Right atrium auricular region (tissue), 2 donors: ENCODE results near the gene DRC1. TPM values are rescaled to one million over a fixed set of nuclear protein-coding genes. Genes with fewer than 3 reads are reported as not detected.
"Not testable (repeated sequence)": the region's sequence is repeated elsewhere in the genome, so short reads cannot be mapped to it uniquely, and the experiment has no call there.

Experiments
- DNase-seq: peaks from one replicate; pipeline ENCODE4 v3.0.0-alpha.2; 2019; ENCODE audit warnings: low spot score
- H3K27ac ChIP-seq, 2 donors: fragments of 200-600 bp; sonication (generic); 1 replicate in 1 of 2; 2 replicates in 1 of 2; pipeline ENCODE4 v1.5.1; 2016 to 2019
- H3K27me3 ChIP-seq, 2 donors: fragments of 200-600 bp; sonication (generic); one replicate each; pipeline versions ENCODE4 v1.5.1 to v1.6.0; 2017 to 2019
- H3K36me3 ChIP-seq: fragments of 200-600 bp; sonication (generic); one replicate; pipeline ENCODE4 v1.5.1; 2016
- H3K4me1 ChIP-seq, 2 donors: fragments of 200-600 bp; sonication (generic); one replicate each; pipeline versions ENCODE4 v1.5.1 to v1.6.0; 2017 to 2019
- H3K4me3 ChIP-seq, 2 donors: fragments of 200-600 bp; sonication (generic); 1 replicate in 1 of 2; 2 replicates in 1 of 2; pipeline ENCODE4 v1.5.1; 2017 to 2019; ENCODE audit warnings: mild to moderate bottlenecking in 1 of 2, moderate library complexity in 1 of 2
- H3K9me3 ChIP-seq, 2 donors: fragments of 200-600 bp; sonication (generic); one replicate each; pipeline ENCODE4 v1.5.1; 2019
- CTCF ChIP-seq, 2 donors: fragments of 200-600 bp; sonication (generic); IDR thresholded peaks; one replicate each; pipeline ENCODE4 v1.5.1; 2019; ENCODE audit warnings: antibody characterized with exemption in 2 of 2
- total RNA-seq, 2 donors: library from RNA; depleted of rRNA; stranded (reverse); fragments of >200 nt; gene quantifications; one replicate each; pipeline ENCODE4 v1.1.0, GENCODE V29; 2016

DRC1 gene
- total RNA-seq, 2 donors from 2014 or later, result not detected

GRCh38 chr2:26359886-26360473 is 41.7 kb upstream of the DRC1 start:
- no peak for DNase-seq
- Histone ChIP-seq H3K36me3 (no peaks in the 10 kb centered on the region), H3K27ac (no peak overlapping the region), H3K27me3 (no peaks in the 10 kb centered on the region), H3K4me1 (no peaks in the 10 kb centered on the region), H3K4me3 (no peak overlapping the region), H3K9me3 (no peaks in the 10 kb centered on the region)
- no peak for TF ChIP-seq CTCF (IDR thresholded peaks at IDR 0.05)

- Histone ChIP-seq H3K9me3 (no peaks in the 10 kb centered on the region), H3K4me3 (no peak overlapping the region), H3K4me1 (no peaks in the 10 kb centered on the region)
Measured at GRCh38 chr2:26363323-26363722, 38.4 kb upstream of the DRC1 start.

GRCh38 chr2:26363958-26364357 is 37.8 kb upstream of the DRC1 start:
- Histone ChIP-seq H3K9me3 (no peaks in the 10 kb centered on the region), H3K4me3 (no peak overlapping the region), H3K27me3 (no peaks in the 10 kb centered on the region), H3K27ac (no peak overlapping the region), H3K4me1 (peaks cover 0 to 2% of the 10 kb centered on the region in 2 donors), H3K36me3 (peaks cover 20% of the 10 kb centered on the region)
- no peak for DNase-seq
- no peak for TF ChIP-seq CTCF (IDR thresholded peaks at IDR 0.05)

More at GRCh38 chr2:26363323-26363722, 38.4 kb upstream of the DRC1 start:
- no peak for DNase-seq
- H3K27me3 ChIP-seq, result no peaks in the 10 kb centered on the region
- H3K36me3 ChIP-seq, result peaks cover 20% of the 10 kb centered on the region
- no peak for TF ChIP-seq CTCF (IDR thresholded peaks at IDR 0.05)
- no peak overlapping the region for H3K27ac ChIP-seq

- Histone ChIP-seq H3K36me3 (peaks cover 27% of the 10 kb centered on the region), H3K4me1 (peaks cover 0 to 9% of the 10 kb centered on the region in 2 donors), H3K9me3 (no peaks in the 10 kb centered on the region), H3K4me3 (no peak overlapping the region), H3K27ac (no peak overlapping the region), H3K27me3 (no peaks in the 10 kb centered on the region)
- no peak for TF ChIP-seq CTCF (IDR thresholded peaks at IDR 0.05)
- DNase-seq, result no peak
Measured at GRCh38 chr2:26364669-26365068, 37.1 kb upstream of the DRC1 start.

GRCh38 chr2:26366957-26367356 is 34.8 kb upstream of the DRC1 start:
- Histone ChIP-seq H3K27ac (no peak overlapping the region), H3K4me3 (no peak overlapping the region), H3K4me1 (peaks cover 0 to 9% of the 10 kb centered on the region in 2 donors), H3K27me3 (no peaks in the 10 kb centered on the region), H3K9me3 (no peaks in the 10 kb centered on the region), H3K36me3 (peaks cover 27% of the 10 kb centered on the region)
- DNase-seq, result no peak
- no peak for TF ChIP-seq CTCF (IDR thresholded peaks at IDR 0.05)

- H3K27me3 ChIP-seq, DNase-seq, H3K4me1 ChIP-seq, H3K9me3 ChIP-seq, H3K27ac ChIP-seq, H3K4me3 ChIP-seq: not testable (repeated sequence)
- peaks cover 35% of the 10 kb centered on the region for H3K36me3 ChIP-seq
Measured at GRCh38 chr2:26369664-26370063, 32.1 kb upstream of the DRC1 start.

- not testable (repeated sequence) for H3K27ac ChIP-seq, H3K4me3 ChIP-seq, H3K4me1 ChIP-seq, H3K9me3 ChIP-seq, DNase-seq, H3K27me3 ChIP-seq
- peaks cover 38% of the 10 kb centered on the region for H3K36me3 ChIP-seq
Measured at GRCh38 chr2:26370909-26371308, 30.8 kb upstream of the DRC1 start.
